Bone marrow (tissue), 2 donors: ENCODE results near the gene ZFP64.
"Not testable (repeated sequence)": the region's sequence is repeated elsewhere in the genome, so short reads cannot be mapped to it uniquely, and the experiment has no call there.

Experiments used
- DNase-seq, 2 donors: peaks; one replicate each; lab custom pipeline; 2025; lab: John Stamatoyannopoulos, UW

ZFP64 gene

DNA sequence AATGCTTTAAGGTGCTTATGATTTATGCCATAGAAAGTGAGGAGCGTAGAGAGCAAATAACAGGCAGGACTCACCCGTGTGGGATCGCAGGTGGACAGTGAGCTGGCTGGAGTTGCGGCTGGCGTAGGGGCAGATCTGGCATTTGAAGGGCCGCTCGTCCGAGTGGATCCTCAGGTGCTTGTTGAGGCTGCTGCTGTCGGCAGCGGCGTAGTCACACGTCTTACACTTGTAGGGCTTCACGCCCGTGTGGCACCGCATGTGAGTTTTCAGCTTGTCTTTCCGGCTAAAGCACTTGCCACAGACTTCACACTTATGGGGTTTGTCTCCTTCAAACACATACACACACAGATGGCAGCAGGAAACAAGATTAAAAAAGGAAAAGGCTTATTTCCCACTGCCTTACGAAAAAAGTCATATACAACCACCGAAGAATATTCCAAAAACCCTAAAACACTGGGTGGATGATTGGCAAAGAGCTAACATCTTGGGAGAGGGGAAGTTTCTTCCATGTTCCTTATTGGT, 31.5 kb downstream of the ZFP64 start:
- no peak for DNase-seq

DNA sequence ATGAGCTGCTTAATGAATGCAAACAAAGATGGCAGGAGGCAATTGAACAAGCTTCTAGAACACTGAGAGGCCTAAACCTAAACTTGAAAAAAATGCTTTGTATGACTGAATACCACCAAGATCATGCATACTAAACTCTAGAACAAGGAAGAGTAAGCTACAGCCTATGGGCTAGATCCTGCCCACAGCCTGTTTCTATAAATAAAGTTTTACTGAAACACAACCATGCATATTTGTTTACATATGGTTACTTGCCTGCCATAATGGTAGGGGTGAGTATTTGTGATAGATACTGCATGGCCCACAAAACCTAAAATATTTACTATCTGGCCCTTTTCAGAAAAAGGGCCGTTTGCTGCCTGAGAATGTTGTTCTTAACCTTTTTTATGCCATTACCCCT, 37.0 kb downstream of the ZFP64 start:
- no peak for DNase-seq

DNA sequence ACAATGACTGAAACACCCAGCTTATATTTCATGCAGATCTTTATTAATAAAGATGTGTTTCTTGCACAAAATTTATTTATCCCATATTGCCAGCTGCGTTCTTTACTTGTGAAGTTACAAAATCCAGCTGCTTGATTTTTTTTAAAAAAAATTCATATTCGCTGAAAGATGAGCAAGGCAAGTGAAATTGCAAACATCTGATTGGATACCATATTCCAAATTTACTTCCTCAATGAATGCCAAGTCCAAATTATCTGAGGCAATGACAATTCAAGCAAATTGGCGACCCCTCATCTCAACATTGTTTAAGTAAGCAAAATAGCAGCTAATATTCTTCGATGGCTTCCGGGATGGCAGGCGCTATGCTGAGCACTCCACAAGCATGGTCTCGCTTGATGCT, 37.7 kb downstream of the ZFP64 start:
- no peak for DNase-seq

DNA sequence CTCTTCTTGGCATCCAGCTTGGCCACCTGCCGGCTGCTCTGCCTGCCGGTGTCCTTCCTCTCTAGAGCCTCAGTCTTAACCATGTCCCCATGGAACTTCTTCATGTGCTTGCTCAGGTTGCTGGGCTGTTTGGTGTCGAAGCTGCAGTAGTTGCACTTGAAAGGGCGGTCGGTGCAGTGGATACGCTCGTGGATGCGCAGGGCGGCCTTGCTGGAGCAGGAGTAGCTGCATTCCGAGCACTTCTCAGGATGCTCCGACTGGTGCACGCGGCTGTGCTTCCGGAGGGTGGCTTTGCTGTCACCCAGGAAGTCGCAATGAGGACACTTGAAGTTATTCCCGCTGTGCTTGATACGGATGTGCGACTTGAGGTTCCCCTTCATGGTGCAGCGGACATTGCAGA, 38.7 kb downstream of the ZFP64 start:
- no peak for DNase-seq

DNA sequence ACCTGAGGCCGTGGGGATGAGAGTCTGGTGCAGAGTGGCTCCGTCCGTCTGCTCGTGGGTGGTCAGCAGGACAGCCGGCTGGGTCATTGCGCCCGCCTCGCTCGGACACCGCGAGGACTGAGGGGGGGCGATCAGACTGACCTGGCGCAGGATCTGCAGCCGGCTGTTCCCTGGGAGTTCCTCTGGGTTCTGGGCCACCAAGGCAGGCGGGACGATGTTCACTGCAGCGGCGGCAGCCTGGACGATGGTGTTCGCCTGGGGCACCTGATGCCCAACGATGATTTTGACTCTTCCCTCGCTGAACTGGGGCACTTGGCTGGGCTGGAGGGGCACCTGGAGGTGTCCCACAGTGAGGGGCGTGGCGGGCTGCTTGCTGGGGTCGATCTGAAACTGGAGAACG, 39.2 kb downstream of the ZFP64 start:
- no peak for DNase-seq

DNA sequence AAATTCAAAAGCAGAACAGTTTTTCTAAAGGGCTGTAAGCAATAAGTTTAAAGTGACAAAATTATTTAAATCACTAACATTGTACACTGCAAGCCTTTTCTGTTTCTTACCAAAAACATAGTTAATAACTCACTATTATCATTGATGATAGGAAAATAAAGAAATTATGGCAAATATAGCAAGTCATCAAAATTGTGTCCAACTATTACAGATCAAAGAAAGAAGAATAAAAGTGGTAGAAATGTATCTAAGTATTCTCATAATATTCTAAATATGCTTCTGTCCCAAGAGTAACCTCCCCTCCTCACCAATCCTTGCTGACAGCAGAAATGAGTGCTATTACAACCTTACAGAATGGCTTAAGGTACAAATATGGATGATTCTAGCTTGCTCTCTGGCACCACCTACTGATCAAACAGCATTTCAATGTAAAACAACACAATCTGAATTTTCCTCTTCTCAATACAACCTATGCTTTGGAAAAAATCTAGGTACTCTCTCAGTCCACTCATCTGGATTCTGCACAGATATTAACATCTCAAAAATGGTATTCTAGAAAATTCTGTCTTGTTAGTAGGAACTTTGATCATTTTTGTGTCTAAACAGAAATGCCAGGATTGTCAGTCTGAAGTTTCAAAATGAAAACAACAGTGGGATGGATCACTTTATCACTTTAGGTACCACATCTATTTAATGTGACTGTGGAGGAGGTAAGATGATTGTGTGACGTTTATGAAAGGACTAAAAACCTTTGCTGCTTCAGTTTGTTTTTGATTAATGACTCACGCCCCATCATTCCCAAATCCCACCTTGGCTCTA, 40.9 kb downstream of the ZFP64 start:
- peak in 1 of 2 donors; percentile 7 for DNase-seq

DNA sequence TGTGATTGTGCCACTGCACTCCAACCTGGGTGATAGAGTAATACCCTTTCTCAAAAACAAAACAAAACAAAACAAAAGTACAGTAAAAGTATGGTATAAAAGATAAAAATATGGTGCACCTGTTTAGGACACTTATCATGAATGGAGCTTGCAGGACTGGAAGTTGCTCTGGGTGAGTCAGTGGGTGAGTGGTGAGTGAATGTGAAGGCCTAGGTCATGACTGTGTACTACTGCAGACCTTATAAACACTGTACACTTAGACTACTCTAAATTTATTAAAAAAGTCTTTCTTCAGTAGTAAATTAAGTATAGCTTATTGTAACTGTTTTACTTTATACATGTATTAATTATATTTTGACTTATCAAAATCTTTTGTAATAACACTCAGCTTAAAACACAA, 46.0 kb downstream of the ZFP64 start:
- no peak for DNase-seq

DNA sequence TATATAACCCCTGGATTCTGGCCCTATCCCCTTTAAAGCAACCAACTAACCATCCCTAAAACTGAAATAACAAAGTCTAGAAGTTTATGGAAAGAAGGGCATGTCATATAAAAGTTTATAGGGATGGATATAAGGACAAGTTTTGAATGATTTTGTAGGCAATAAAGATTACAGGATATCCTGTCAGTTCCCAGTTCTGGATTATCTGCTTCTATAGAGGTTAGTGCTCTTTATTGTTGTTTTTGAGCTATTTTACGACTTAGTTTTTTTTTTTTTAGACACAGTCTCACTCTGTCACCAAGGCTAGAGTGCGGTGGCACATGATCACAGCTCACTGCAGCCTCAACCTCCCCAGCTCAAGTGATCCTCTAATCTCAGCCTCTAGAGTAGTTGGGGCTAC, 48.3 kb downstream of the ZFP64 start:
- no peak for DNase-seq

DNA sequence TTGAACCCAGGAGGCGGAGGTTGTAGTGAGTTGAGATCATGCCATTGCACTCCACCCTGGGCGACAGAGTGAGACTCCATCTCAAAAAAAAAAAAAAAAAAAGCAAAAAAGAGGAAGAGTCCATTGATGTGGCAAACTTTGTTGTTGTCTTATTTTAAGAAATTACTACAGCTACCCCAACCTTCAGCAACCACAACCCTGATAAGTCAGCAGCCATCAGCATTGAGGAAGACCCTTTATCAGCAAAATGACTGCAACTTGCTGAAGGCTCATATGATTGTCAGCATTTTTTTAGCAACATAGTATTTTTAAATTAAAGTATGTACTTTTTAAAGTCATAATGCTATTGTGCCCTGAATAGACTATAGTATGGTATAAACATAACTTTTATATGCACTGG, 48.8 kb downstream of the ZFP64 start:
- DNase-seq, result no peak

DNA sequence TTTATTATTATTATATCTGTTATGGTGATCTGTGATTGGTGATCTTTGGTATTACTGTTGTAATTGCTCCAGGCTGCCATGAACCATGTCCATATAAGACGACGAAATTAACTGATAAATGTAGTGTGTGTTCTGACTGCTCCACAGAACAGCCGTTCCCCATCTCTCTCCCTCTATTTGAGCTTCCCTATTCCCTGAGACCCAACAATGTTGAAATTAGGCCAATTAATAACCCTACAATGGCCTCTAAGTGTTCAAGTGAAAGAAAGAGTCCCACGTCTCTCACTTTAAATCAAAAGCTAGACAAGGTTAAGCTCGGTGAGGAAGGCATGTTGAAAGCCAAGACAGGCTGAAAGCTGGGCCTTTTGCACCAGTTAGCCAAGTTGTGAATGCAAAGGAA, 51.6 kb downstream of the ZFP64 start:
- no peak for DNase-seq

DNA sequence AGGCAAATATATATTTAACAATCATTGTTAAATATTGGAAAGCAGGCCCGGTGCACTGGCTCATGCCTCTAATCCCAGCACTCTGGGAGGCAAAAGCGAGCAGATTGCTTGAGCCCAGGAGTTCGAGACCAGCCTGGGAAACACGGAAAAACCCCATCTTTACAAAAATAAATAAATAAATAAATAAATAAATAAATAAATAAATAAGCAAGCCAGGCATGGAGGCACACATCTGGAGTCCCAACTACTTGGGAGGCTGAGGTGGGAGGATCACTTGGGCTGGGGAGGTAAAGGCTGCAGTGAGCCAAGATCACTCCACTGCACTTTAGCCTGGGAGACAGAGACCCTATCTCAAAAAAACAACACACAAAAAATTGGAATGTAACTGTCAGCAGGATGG, 53.7 kb downstream of the ZFP64 start:
- DNase-seq, result no peak

DNA sequence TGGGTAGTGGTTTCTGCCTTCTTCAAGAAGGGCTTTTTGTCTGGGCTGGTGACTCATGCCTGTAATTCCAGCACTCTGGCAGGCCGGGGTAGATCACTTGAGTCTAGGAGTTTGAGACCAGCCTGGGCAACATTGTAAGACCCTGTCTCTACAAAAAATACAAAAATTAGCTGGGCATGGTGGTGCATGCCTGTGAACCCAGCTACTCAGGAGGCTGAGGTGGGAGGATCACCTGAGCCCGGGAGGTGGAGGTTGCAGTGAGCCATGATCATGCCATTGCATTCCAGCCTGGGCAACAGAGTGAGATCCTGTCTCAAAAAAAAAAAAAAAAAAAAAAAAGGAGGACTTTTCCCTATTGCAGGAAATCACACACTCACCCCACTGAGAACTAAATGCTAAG, 57.9 kb downstream of the ZFP64 start:
- not testable (repeated sequence) for DNase-seq

DNA sequence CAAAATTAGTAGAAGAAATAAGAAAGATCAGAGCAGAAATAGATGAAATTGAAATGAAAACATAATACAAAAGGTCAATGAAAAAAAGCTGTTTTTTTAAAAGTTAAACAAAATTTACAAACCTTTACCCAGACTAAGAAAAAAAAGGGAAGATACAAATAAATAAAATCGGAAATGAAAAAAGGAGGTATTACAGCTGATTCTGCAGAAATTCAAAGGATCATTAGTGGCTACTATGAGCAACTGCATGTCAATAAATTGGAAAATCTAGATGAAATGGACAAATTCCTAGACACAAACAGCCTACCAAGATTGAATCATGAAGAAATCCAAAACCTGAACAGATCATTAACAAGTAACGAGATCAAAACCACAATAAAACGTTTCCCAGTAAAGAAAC, 59.2 kb downstream of the ZFP64 start:
- DNase-seq, result no peak

DNA sequence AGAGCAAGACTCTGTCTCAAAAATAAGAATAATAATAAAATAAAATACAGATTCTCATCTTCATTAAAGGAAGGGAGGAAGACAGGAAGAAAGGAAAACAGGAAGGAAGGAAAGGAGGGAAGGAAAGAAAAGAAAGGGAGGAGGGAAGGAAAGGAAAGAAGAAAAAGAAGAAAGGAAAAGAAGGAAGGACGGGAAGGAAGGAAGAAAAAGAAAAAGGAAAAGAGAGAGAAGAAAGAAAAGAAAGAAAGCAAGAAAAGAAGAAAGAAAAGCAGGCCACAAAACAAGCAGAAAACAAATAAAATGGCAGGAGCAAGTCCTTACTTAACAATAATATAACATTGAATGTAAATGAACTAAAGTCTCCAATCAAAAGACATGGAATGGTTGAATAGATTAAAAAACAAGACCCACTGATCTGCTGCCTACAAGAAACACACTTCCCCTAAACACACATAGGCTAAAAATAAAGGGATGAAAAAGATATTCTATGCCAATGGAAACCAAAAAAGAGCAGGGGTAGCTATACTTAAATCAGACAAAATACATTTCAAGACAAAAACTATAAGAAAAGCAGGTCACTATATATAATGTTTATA, 60.4 kb downstream of the ZFP64 start:
- no peak for DNase-seq

DNA sequence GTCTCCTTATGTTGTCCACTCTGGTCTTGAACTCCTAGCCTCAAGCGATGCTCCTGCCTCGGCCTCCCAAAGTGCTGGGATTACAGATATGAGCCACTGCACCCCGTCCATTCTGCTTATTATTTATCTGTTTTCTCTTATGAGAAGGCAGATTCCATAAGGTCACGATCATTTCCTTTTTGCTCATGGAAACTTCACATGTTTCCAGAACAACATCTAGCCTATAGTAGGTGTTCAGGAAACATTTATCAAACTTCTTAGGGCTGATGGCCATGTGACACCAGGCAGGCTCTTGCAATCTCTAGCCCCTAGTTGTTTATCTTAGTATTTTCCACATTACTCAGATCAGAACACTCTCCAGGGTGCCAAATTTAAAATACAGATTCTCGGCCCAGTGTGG, 61.2 kb downstream of the ZFP64 start:
- DNase-seq, result no peak

DNA sequence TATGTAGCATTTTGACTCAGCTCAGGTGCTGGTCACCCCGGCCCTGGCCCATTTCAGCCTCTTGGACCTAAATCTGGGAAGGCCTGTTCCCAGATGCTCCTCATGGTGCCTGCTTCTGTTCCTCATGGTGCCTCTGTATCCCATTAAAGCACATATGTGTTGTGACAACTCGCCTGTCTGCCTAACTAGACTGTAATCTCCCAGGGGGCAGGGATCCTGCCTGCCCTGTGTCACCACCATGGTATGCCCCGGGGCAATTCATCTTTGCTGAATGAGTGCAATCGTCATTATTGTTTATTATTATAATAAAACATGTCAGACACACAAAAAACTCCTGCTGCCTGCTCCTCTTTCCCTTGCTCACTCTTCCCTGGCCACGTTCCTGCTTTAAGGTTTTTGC, 62.0 kb downstream of the ZFP64 start:
- no peak for DNase-seq

DNA sequence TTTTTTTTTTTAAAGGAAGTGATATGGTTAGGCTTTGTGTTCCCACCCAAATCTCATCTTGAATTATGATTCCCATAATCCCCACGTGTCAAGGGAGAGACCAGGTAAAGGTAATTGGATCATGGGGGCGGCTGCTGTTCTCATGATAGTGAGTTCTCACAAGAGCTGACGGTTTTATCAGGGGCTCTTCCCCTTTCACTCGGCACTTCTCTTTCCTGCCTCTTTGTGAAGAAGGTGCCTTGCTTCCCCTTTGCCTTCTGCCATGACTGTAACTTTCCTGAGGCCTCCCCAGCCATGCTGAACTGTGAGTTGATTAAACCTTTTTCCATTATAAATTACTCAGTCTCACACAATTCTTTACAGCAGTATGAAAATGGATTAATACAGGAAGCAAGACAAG, 64.3 kb downstream of the ZFP64 start:
- no peak for DNase-seq

DNA sequence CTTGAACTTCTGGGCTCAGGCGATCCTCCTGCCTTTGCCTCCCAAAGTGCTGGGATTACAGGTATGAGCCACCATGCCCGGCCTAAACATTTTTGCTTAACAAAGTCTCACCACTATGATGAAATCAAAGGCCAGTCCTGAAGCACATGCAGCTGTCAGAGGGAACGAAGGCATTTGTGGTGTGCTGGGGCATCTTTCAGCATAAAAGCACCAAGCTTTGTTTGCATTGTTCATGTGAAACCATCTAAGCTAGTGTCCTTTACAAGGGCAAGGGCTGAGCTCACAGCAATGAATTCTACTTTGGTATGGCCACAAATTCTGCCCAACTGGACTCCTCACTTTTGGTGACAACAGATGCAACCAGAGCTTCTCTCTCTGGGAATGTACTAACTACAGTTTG, 66.8 kb downstream of the ZFP64 start:
- no peak for DNase-seq

DNA sequence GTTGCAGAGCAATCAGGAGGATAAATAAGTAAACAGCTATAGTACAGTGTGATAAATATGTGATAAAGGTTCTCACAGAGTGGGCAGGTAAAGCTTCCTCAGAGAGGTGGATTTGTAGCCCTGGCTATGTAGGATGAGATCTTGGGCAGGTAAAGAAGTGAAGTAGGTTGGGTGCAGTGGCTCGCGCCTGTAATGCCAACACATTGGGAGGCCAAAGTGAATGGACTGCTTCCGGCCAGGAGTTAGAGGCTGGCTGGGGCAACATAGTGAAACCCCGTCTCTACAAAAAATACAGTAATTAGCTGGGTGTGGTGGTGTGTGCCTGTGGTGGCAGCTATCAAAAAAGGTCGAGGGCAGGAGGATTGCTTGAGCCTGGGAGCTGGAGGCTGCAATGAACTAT, 72.9 kb downstream of the ZFP64 start:
- no peak for DNase-seq

DNA sequence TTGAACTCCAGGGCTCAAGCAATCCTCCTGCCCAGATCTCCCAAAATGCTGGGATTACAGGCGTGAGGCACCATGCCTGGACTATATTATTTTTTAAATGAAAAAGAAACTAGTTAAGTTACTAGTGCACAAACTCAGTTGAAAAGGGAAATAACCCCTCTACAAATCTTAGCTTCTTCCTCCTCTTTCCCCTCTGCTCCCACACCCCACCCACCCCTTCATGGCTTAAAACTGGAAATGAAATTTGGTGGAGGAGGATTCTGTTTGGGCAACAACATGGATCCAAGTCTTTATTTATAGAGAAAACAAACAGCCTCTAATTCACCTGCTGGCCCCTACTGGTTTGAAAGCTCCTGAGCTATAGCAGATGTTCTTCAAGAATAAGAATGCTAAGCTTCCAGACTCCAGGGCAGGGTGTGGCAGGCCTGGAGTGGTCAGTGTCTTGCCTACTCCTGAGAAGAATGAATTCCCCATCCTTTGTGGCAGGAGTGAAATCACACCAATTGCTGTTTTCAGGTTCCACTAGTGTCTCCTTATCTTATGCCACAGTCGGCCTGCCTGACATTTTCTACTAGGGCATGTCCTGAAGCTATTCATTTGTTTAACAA, 73.5 kb downstream of the ZFP64 start:
- DNase-seq, result no peak

DNA sequence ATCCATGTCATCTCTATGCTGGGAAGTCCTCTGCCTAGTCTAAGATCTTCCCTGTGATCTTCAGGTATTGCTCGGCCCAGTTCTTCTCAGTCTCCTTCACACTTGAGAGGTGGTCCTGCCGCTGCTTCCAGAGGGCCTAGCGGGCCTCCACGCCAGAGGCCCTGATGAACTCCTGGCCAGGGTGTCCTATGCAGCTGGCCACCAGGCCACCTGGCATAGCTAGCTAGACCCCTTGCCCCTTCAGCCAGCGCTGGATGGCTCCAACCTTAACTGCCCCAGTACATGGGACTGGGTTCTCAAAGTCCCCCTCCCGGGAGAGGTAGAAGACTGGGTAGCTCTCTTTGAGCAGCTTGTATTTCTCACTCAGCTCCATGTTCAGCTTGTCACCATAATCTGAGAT, 81.1 kb downstream of the ZFP64 start:
- no peak for DNase-seq

DNA sequence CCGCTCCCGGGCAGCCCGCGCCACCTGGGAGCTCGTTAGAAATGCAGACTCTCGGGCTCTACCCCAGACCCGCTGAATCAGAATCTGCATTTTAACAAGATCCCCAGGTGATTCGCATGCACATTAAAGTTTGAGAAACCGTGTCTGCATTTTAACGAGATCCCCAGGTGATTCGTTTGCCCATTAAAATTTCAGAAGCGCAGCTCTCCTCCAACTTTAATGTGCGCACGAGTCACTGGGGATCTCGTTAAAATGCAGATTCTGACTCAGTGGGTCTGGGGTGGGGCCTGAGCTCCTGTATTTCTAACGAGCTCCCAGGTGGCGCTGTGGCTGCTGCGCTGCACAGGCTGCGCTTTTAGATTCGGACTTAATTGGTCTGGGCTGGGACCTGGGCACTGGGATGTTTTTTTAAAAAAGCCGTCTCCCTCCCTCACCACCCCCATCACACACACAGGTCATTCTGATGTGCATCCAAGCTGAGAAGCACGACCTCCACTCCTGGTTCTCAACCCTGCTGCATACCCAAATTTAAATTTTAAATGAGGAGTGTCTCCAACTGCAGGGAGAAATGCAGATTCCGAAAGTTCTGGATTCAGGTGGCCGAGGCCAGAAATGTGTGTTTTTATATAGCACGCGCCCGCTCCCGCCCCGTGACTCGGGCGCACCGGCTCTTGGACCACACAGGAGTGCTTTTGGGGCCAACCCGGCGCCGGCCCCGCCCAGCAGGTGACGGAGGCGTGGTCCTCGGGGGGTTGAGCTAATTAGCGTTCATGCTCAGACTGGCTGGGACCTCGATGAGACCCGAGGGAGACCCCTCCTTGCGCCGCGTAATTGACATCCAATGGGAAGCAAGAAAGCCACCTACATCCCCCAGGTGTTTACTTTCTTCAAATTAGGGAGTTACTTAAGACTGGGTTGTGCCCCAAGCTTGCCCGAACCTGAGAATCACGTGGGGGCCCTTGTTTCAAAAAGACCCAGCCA, 85.8 kb downstream of the ZFP64 start:
- no peak for DNase-seq
